ENCODE data around the gene COPS8.

Gene COPS8

GRCh38 chr2:237057107-237057506 lies 28.6 kb upstream of the COPS8 start:
- no peak for DNase-seq
- Histone ChIP-seq H2BK15ac (ENCODE audit: low read depth, poor library complexity, severe bottlenecking) (no peak overlapping the region), H2AK5ac (ENCODE audit: low read length, severe bottlenecking) (no peak overlapping the region), H3K4me1 (ENCODE audit: control insufficient read depth, insufficient read depth, low read depth, low read length) (no peaks in the 10 kb centered on the region), H2BK12ac (ENCODE audit: low read length in 2 of 2) (no peak overlapping the region), H3K9me3 (ENCODE audit: control insufficient read depth, low read length) (no peaks in the 10 kb centered on the region), H4K91ac (ENCODE audit: low read length) (no peak overlapping the region), H3K9ac (ENCODE audit: low read length) (no peak overlapping the region), H3K4me3 (ENCODE audit: insufficient read depth in 1 of 2, low read depth in 1 of 2, low read length in 2 of 2) (no peak overlapping the region), H4K8ac (ENCODE audit: low read length) (no peak overlapping the region), H2AFZ (ENCODE audit: low read depth, low read length) (no peak overlapping the region), H2BK5ac (ENCODE audit: low read depth, low read length, poor library complexity, severe bottlenecking) (no peak overlapping the region), H3K79me1 (replicated peaks; ENCODE audit: low read length, poor library complexity, severe bottlenecking) (no peaks in the 10 kb centered on the region), H2BK120ac (ENCODE audit: low read depth, low read length) (no peak overlapping the region), H3K18ac (ENCODE audit: low read depth in 1 of 2, low read length in 2 of 2) (no peak overlapping the region), H3K27ac (ENCODE audit: low read length, poor library complexity, severe bottlenecking) (no peak overlapping the region), H3K23ac (ENCODE audit: low read length in 2 of 2) (no peak overlapping the region), H3K4me2 (ENCODE audit: low read length, poor library complexity, severe bottlenecking) (no peak overlapping the region), H3K14ac (ENCODE audit: low read length in 2 of 2) (no peak overlapping the region), H3K4ac (ENCODE audit: low read depth in 1 of 2, low read length in 2 of 2) (no peak overlapping the region), H3K27me3 (ENCODE audit: control insufficient read depth in 1 of 2, insufficient read depth in 1 of 2, low read length in 2 of 2) (peaks cover 4 to 6% of the 10 kb centered on the region in 2 experiments), H3K36me3 (ENCODE audit: control insufficient read depth in 1 of 2, insufficient read depth in 2 of 2, low read depth in 1 of 2, low read length in 2 of 2) (no peaks in the 10 kb centered on the region)
- WGBS, result no CpG with 5 or more reads among the region's 5 CpGs

- Histone ChIP-seq H3K4ac (ENCODE audit: low read depth in 1 of 2, low read length in 2 of 2) (no peak overlapping the region), H3K9ac (ENCODE audit: low read length) (no peak overlapping the region), H3K4me3 (ENCODE audit: insufficient read depth in 1 of 2, low read depth in 1 of 2, low read length in 2 of 2) (no peak overlapping the region), H3K4me2 (ENCODE audit: low read length, poor library complexity, severe bottlenecking) (no peak overlapping the region), H3K14ac (ENCODE audit: low read length in 2 of 2) (no peak overlapping the region), H2BK12ac (ENCODE audit: low read length in 2 of 2) (no peak overlapping the region), H2AFZ (ENCODE audit: low read depth, low read length) (no peak overlapping the region), H3K79me1 (replicated peaks; ENCODE audit: low read length, poor library complexity, severe bottlenecking) (no peaks in the 10 kb centered on the region), H3K27me3 (ENCODE audit: control insufficient read depth in 1 of 2, insufficient read depth in 1 of 2, low read length in 2 of 2) (peaks cover 4% of the 10 kb centered on the region in 2 experiments), H2BK5ac (ENCODE audit: low read depth, low read length, poor library complexity, severe bottlenecking) (no peak overlapping the region), H2BK15ac (ENCODE audit: low read depth, poor library complexity, severe bottlenecking) (no peak overlapping the region), H3K23ac (ENCODE audit: low read length in 2 of 2) (no peak overlapping the region), H3K36me3 (ENCODE audit: control insufficient read depth in 1 of 2, insufficient read depth in 2 of 2, low read depth in 1 of 2, low read length in 2 of 2) (no peaks in the 10 kb centered on the region), H3K27ac (ENCODE audit: low read length, poor library complexity, severe bottlenecking) (no peak overlapping the region), H3K9me3 (ENCODE audit: control insufficient read depth, low read length) (no peaks in the 10 kb centered on the region), H2AK5ac (ENCODE audit: low read length, severe bottlenecking) (no peak overlapping the region), H3K4me1 (ENCODE audit: control insufficient read depth, insufficient read depth, low read depth, low read length) (peaks cover 4% of the 10 kb centered on the region), H4K91ac (ENCODE audit: low read length) (no peak overlapping the region), H4K8ac (ENCODE audit: low read length) (no peak overlapping the region), H3K18ac (ENCODE audit: low read depth in 1 of 2, low read length in 2 of 2) (no peak overlapping the region), H2BK120ac (ENCODE audit: low read depth, low read length) (no peak overlapping the region)
- WGBS, result 96% methylated on average over 5 of the region's 5 CpGs
- no peak for DNase-seq
Measured at GRCh38 chr2:237057893-237058300, 27.8 kb upstream of the COPS8 start.

DNA sequence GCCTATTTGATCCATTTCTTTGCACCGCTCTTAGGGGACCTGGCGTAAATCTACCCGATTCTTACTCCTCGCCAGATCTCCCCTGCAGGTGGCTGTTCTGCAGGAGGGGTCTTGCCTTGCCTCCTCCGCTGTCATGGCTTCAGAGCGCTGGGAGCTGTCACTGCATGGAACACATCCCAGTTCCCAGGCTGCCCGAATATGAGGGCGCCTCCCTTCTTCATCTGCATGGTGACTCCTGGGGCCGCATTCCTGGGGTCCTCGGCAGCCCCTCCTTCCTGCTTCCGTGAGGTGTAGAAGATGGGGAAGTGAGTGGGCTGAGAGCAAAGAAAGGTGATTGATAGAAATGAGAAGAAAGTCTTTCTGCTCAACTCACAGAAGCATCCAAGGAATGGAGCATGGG lies 27.3 kb upstream of the COPS8 start:
- Histone ChIP-seq H2AFZ (ENCODE audit: low read depth, low read length) (no peak overlapping the region), H3K4ac (ENCODE audit: low read depth in 1 of 2, low read length in 2 of 2) (no peak overlapping the region), H3K9ac (ENCODE audit: low read length) (no peak overlapping the region), H3K23ac (ENCODE audit: low read length in 2 of 2) (no peak overlapping the region), H3K36me3 (ENCODE audit: control insufficient read depth in 1 of 2, insufficient read depth in 2 of 2, low read depth in 1 of 2, low read length in 2 of 2) (no peaks in the 10 kb centered on the region), H3K27me3 (ENCODE audit: control insufficient read depth in 1 of 2, insufficient read depth in 1 of 2, low read length in 2 of 2) (peaks cover 4% of the 10 kb centered on the region in 2 experiments), H3K4me1 (ENCODE audit: control insufficient read depth, insufficient read depth, low read depth, low read length) (peaks cover 4% of the 10 kb centered on the region), H3K4me2 (ENCODE audit: low read length, poor library complexity, severe bottlenecking) (no peak overlapping the region), H2BK5ac (ENCODE audit: low read depth, low read length, poor library complexity, severe bottlenecking) (no peak overlapping the region), H4K91ac (ENCODE audit: low read length) (no peak overlapping the region), H4K8ac (ENCODE audit: low read length) (no peak overlapping the region), H2BK12ac (ENCODE audit: low read length in 2 of 2) (no peak overlapping the region), H3K4me3 (ENCODE audit: insufficient read depth in 1 of 2, low read depth in 1 of 2, low read length in 2 of 2) (no peak overlapping the region), H3K27ac (ENCODE audit: low read length, poor library complexity, severe bottlenecking) (no peak overlapping the region), H3K18ac (ENCODE audit: low read depth in 1 of 2, low read length in 2 of 2) (no peak overlapping the region), H2BK120ac (ENCODE audit: low read depth, low read length) (no peak overlapping the region), H2BK15ac (ENCODE audit: low read depth, poor library complexity, severe bottlenecking) (no peak overlapping the region), H3K14ac (ENCODE audit: low read length in 2 of 2) (no peak overlapping the region), H3K79me1 (replicated peaks; ENCODE audit: low read length, poor library complexity, severe bottlenecking) (no peaks in the 10 kb centered on the region), H3K9me3 (ENCODE audit: control insufficient read depth, low read length) (no peaks in the 10 kb centered on the region), H2AK5ac (ENCODE audit: low read length, severe bottlenecking) (no peak overlapping the region)
- DNase-seq, result no peak
- WGBS, result 90% methylated on average over 11 of the region's 11 CpGs

DNA sequence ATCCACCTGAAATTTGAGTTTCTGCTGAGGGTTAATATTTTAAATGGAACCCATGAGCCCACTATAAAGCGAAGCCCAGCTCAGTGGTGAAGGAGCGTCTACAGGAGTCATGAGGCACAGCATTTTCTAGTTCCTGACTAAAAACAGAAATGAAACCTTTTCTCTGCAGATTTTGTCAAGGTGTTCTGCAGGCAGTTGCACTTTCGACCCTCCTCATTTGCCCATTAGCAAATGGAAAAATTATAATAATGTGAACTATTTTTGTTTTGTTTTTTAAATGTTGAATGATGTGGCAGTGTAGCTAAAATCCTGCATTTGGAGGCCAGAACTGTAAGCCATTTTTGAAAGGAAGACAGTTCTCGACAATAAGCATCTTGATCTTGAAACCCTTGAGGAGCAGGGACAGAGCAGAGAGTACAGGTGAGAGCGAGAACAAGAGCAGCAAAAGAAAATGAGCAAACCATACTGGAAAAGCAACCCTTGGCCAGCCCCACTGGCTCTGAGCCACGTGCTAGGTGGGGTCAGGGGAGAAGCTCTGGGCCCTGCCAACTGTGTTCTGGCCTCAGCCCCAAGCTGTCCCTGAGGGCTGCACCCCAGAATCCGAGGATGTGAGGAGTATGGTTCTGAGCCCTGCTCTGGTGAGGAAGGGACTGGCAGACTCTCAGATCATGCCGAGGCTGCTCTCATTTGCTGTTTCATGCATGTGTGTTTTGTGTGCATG lies 26.4 kb upstream of the COPS8 start:
- Histone ChIP-seq H3K23ac (ENCODE audit: low read length in 2 of 2) (no peak overlapping the region), H3K4me3 (ENCODE audit: insufficient read depth in 1 of 2, low read depth in 1 of 2, low read length in 2 of 2) (no peak overlapping the region), H3K27me3 (ENCODE audit: control insufficient read depth in 1 of 2, insufficient read depth in 1 of 2, low read length in 2 of 2) (peaks cover 0 to 4% of the 10 kb centered on the region in 2 experiments), H3K4ac (ENCODE audit: low read depth in 1 of 2, low read length in 2 of 2) (no peak overlapping the region), H2BK15ac (ENCODE audit: low read depth, poor library complexity, severe bottlenecking) (no peak overlapping the region), H3K18ac (ENCODE audit: low read depth in 1 of 2, low read length in 2 of 2) (no peak overlapping the region), H3K4me2 (ENCODE audit: low read length, poor library complexity, severe bottlenecking) (no peak overlapping the region), H2AFZ (ENCODE audit: low read depth, low read length) (no peak overlapping the region), H2AK5ac (ENCODE audit: low read length, severe bottlenecking) (no peak overlapping the region), H2BK5ac (ENCODE audit: low read depth, low read length, poor library complexity, severe bottlenecking) (no peak overlapping the region), H3K9me3 (ENCODE audit: control insufficient read depth, low read length) (no peaks in the 10 kb centered on the region), H4K8ac (ENCODE audit: low read length) (no peak overlapping the region), H3K79me1 (replicated peaks; ENCODE audit: low read length, poor library complexity, severe bottlenecking) (no peaks in the 10 kb centered on the region), H2BK120ac (ENCODE audit: low read depth, low read length) (no peak overlapping the region), H2BK12ac (ENCODE audit: low read length in 2 of 2) (no peak overlapping the region), H3K4me1 (ENCODE audit: control insufficient read depth, insufficient read depth, low read depth, low read length) (peaks cover 4% of the 10 kb centered on the region), H3K36me3 (ENCODE audit: control insufficient read depth in 1 of 2, insufficient read depth in 2 of 2, low read depth in 1 of 2, low read length in 2 of 2) (no peaks in the 10 kb centered on the region), H3K9ac (ENCODE audit: low read length) (no peak overlapping the region), H3K27ac (ENCODE audit: low read length, poor library complexity, severe bottlenecking) (no peak overlapping the region), H3K14ac (ENCODE audit: low read length in 2 of 2) (no peak overlapping the region), H4K91ac (ENCODE audit: low read length) (no peak overlapping the region)
- DNase-seq, result no peak
- WGBS, result 92% methylated on average over 8 of the region's 8 CpGs

Data from mesenchymal stem cell (in vitro differentiated cells and primary cell).